Measurements from ENCODE around the gene AP5B1. TPM values are rescaled to one million over a fixed set of nuclear protein-coding genes. Genes with fewer than 3 reads are reported as not detected.

Gene AP5B1
- total RNA-seq, 1 experiment from 2014 or later, result 24.2 TPM

- ChIA-PET POLR2A (ENCODE audit: unreplicated experiment) (no interaction called here), CTCF (interaction anchor here (1.1 kb wide), 1 partner anchor 35 kb away, joined by 3 read pairs; no protein-coding TSS in a partner anchor)
- no TSS peak for BruUV-seq (replicated peaks)
- Histone ChIP-seq H3K4me3 (ENCODE audit: low read length) (no peak overlapping the region), H2AFZ (ENCODE audit: low read length) (no peak overlapping the region), H3K4me2 (ENCODE audit: low read length) (no peak overlapping the region), H3K9me3 (ENCODE audit: low read length) (no peaks in the 10 kb centered on the region), H3K9me2 (replicated peaks; ENCODE audit: low read length) (no peaks in the 10 kb centered on the region), H3K4me1 (ENCODE audit: insufficient read depth, low read length) (peaks cover 26% of the 10 kb centered on the region), H3F3A (ENCODE audit: low read length, unreplicated experiment) (no peaks in the 10 kb centered on the region), H3K79me2 (ENCODE audit: low read length) (peaks cover 31% of the 10 kb centered on the region), H3K9ac (ENCODE audit: low read length) (no peak overlapping the region), H3K36me3 (ENCODE audit: low read depth, low read length) (peaks cover 4% of the 10 kb centered on the region; the same call in 1 of the 2 replicates), H3K27ac (ENCODE audit: low read length) (no peak overlapping the region), H4K20me1 (ENCODE audit: low read length) (peaks cover 20% of the 10 kb centered on the region), H3K27me3 (ENCODE audit: low read length) (no peaks in the 10 kb centered on the region; the same call in 1 of the 2 replicates)
- TF ChIP-seq EZH2phosphoT487 (IDR thresholded peaks at IDR 0.05; ENCODE audit: borderline replicate concordance, low read length) (no peak), EZH2 (IDR thresholded peaks at IDR 0.05; ENCODE audit: low read length, unreplicated experiment) (no peak), CTCF (conservative IDR thresholded peaks at IDR 0.05; ENCODE audit: low read depth, low read length) (no peak)
- intact Hi-C loops (cut with micrococcal nuclease), result no loop called here
- DNase-seq (no peak), ATAC-seq (no peak)
Observed at GRCh38 chr11:65782816-65783228, 2.0 kb upstream of the AP5B1 start.

- no TSS peak for BruUV-seq (replicated peaks)
- intact Hi-C loops (cut with micrococcal nuclease), result no loop called here
- H3K9me2 ChIP-seq (replicated peaks; ENCODE audit: low read length), result no peaks in the 10 kb centered on the region
Observed at GRCh38 chr11:65781962-65782815, 1.4 kb upstream of the AP5B1 start.

More at GRCh38 chr11:65781962-65782815, 1.4 kb upstream of the AP5B1 start:
- Histone ChIP-seq H3K27me3 (ENCODE audit: low read length) (no peaks in the 10 kb centered on the region), H4K20me1 (ENCODE audit: low read length) (peaks cover 22% of the 10 kb centered on the region), H3K4me3 (ENCODE audit: low read length) (no peak overlapping the region), H3K79me2 (ENCODE audit: low read length) (peaks cover 34% of the 10 kb centered on the region), H3K9me3 (ENCODE audit: low read length) (no peaks in the 10 kb centered on the region), H3K9ac (ENCODE audit: low read length) (no peak overlapping the region), H3F3A (ENCODE audit: low read length, unreplicated experiment) (no peaks in the 10 kb centered on the region), H3K4me1 (ENCODE audit: insufficient read depth, low read length) (peaks cover 26% of the 10 kb centered on the region), H3K36me3 (ENCODE audit: low read depth, low read length) (peaks cover 10% of the 10 kb centered on the region; the same call in 1 of the 2 replicates), H3K27ac (ENCODE audit: low read length) (no peak overlapping the region), H2AFZ (ENCODE audit: low read length) (no peak overlapping the region), H3K4me2 (ENCODE audit: low read length) (no peak overlapping the region)
- DNase-seq, result no peak
- TF ChIP-seq EZH2phosphoT487 (IDR thresholded peaks at IDR 0.05; ENCODE audit: borderline replicate concordance, low read length), result no peak
- no peak for TF ChIP-seq EZH2 (IDR thresholded peaks at IDR 0.05; ENCODE audit: low read length, unreplicated experiment)
- TF ChIP-seq CTCF (conservative IDR thresholded peaks at IDR 0.05; ENCODE audit: low read depth, low read length), result no peak
- ChIA-PET POLR2A (ENCODE audit: unreplicated experiment) (no interaction called here), CTCF (no interaction called here)
- no peak for ATAC-seq
